Posterior vena cava (tissue), 2 donors: ENCODE data around the gene ZBTB25. TPM values are rescaled to one million over a fixed set of nuclear protein-coding genes. Genes with fewer than 3 reads are reported as not detected.

Source experiments
- DNase-seq: peaks from one replicate; pipeline ENCODE4 v3.0.0-alpha.2; 2020; ENCODE audit warnings: low spot score
- intact Hi-C, 2 donors: fragments of 100-400 bp; cut with DNase I; formaldehyde crosslinking; loops; one replicate each; pipeline versions ENCODE4 v1.14.1 to v1.14.2; 2022 to 2023
- long read RNA-seq, 2 donors: library from polyadenylated mRNA; unstranded; transcript quantifications; one replicate each; pipeline ENCODE4 v2.0.0, GENCODE V29; 2020 to 2021
- total RNA-seq, 2 donors: library from RNA; stranded (reverse); fragmentation: NEBNext Ultra II Directional; extraction: Animal tissue kit (Norgen Biotek cat#: 25700); gene quantifications; one replicate each; pipeline ENCODE4 v1.2.1, GENCODE V29; 2021
- donor health status: DM: yes; HTN: yes; CAD: no.
- donor health status: DM: yes; HTN: yes; CAD: no.

Gene ZBTB25, protein sequence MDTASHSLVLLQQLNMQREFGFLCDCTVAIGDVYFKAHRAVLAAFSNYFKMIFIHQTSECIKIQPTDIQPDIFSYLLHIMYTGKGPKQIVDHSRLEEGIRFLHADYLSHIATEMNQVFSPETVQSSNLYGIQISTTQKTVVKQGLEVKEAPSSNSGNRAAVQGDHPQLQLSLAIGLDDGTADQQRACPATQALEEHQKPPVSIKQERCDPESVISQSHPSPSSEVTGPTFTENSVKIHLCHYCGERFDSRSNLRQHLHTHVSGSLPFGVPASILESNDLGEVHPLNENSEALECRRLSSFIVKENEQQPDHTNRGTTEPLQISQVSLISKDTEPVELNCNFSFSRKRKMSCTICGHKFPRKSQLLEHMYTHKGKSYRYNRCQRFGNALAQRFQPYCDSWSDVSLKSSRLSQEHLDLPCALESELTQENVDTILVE
- total RNA-seq: 10 to 100 TPM; 13.3 to 14.1 TPM
- long read RNA-seq, donor 1, partial matches to known transcripts: 0 of 6 reads
- long read RNA-seq, donor 1, other reads (novel, unspliced or antisense): 6 of 6 reads
- long read RNA-seq, donor 2, partial matches to known transcripts: 0 of 12 reads
- long read RNA-seq, donor 2, other reads (novel, unspliced or antisense): 12 of 12 reads

DNA sequence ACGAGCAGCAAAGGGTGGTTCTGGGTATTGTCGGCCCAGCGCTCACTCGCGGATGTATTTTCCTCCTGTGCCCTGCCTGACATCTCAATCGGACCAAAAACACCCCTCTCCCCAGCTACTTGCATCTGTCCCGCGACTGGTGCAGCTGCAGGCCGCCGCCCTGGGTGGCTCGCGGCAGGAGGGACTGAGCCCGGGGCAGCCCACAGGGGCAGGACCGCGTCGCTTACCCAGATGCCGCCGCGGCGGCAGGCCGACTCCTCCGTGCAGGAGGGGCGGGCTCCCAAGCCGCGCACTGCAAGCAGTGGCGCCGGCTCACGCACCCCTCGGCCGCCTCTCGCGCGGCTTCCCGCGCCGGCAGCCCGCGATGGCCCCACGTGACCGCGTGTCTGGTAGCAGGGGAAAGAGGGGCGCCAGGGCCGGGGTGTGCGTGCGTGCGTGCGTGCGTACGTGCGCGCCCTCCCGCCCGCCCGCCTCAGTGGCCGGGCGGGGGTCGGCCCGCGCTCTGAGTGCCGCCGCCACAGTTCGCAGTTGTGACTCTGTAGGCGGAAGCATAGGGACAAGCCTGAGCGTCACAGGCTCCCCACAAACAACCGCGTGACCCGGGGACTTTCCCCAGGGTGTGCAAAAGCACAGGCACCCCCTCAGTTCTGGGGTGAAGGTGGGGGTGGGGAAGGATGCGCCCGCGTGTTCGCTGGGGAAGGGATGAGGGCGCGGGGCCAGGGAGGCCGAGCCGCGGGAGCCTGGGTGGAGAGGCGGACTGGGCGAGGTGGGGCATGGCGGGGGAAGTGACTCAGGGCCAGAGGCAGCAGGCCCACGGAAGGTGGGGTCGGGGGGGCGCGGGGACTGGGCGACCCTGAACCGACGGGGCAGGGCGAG lies at the start of gene ZBTB25:
Gene ZBTB25, minus strand, starts transcription at position 405 of the 876 bp plus-strand sequence. CDS start 13,305 bp downstream, outside the sequence.
- intact Hi-C loops: no loop called here
- DNase-seq: peak; percentile 97

DNA sequence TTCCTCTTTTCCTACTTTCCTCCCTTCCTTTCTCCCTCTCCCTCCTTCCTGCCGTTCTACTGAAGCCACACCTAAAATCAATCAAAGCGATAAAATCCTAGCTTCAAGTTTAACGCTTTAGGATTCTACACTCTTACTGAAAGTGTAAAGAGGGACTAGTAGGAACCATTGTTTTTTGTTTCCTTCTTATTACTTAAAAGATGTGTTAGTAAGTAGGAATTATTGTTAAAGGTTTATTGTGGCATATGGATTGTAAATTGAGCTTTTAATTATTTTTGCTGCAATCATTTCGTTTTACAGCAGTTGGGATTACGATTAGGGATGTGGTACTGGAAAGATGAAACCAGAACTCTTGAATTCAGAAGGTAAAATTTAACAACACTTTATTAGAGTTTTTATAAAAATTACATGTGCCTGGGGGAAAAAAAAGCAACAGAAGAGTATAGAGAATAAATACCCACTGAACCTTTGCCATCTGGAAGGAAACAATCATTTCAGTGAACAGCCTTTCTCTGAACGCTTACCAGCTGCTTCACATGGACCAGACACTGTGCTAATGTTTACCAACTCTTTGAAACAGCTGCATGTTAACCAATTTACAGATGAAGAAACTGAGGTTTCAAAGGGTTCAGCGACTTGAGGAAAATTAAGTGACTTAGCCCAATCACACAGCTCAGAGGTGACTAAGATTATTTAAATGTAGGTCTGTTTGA lies 47.1 kb upstream of the ZBTB25 start:
- intact Hi-C loops: loop anchor here in 1 of 2 donors (5.0 kb wide), 1 partner anchor 1367 kb away; no protein-coding TSS in a partner anchor
- DNase-seq: no peak

DNA sequence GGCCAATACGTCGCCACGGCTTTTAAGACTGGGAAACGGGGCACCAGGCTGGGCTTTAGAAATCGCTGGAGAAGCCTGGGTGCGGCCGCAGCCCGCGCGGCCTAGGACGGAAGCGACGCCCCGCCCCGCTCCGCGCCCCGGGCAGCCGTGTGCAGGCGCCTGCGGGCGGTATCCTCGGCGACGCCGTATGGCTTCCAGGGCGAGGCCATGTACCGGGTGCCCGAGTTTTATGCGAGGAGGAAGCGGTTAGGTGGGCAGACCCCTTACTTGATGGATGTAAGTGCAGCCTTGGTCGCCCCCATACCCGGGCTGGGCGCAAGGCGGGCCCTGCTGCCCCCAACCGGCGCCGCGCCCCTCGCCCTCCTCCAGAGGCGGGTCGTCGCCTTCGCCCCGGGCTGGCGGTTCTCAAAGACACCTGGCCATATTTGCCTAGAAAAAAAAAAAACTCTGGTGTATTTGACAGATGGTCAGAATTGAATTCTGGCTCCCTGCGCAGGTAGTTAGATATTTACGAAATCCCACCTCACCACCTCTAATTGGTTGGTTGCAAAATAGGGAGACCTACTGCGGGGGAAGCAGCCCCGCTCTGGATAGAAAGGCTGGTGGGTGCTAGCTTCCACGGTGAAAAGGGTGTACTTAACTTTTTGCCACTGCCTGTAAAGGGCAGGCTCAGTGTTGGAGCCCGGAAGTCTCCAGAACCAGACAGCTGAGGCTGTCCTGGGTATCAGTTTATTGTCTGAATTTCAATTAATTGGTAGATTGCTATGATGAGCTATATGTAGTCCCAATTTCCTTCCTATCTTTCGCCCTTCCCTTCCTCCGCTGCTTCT lies 46.4 kb upstream of the ZBTB25 start, which contains the start of gene PPP1R36:
Gene PPP1R36, plus strand, starts transcription at position 171 of the 830 bp plus-strand sequence. Its CDS starts 37 bp downstream, at position 208.
- intact Hi-C loops: loop anchor here (5.0 to 10.0 kb wide), 2 partner anchors 85 to 1367 kb away; no protein-coding TSS in a partner anchor
- peak; percentile 82 for DNase-seq

DNA sequence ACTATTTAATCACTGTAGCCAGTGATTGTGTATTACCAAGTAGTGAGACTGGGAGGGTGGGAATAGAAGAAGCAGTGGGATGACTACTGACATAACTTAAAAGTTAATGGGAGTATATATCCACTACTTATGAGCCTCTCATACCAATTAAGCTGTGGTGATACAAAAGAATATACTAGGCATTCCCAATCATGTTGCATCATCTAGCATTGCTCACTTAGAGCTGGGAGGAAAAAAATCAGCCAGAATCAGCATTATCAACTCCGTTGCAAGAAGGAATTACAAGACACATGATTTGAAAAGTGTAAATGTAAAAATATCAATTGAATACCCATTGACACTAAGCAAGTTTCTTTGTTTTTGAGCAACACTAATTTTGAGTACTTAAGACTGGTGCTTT lies 45.4 kb upstream of the ZBTB25 start:
- DNase-seq: no peak
- intact Hi-C loops: loop anchor here in 1 of 2 donors (10.0 kb wide), 1 partner anchor 86 kb away; no protein-coding TSS in a partner anchor

DNA sequence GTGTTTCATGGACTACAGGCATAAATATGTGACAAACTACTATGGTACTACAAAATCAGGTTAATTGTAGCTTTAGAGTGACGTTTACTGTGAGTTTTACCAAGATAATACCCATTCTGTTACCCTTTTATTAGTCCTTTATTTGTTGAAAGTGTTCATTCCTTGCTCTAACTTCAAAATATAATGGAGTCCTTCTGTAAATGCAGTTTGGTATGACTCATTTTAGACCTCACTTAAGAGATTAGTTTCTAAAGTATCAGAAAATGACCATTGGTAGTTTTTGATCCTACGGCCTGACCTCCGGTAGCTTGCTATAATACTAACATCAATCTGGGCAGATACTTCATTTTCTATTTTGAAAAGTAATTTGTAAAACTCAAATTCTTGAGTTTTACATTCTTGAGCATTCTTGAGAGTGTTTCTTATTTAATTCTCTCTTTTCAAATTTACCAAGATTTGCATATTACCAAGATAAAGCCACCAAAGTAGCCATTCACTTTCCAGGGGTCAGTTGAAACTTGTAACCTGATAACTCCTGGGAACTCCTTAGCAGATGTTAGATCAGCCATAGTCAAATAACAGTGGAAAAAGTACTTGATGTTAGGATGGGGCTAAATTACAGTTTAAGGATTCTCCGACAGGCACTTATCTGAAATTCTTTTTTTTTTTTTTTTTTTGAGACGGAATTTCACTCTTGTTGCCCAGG lies 41.1 kb upstream of the ZBTB25 start:
- no peak for DNase-seq
- intact Hi-C loops: loop anchor here (5.0 to 10.0 kb wide), 2 partner anchors 90 to 93 kb away; no protein-coding TSS in a partner anchor

DNA sequence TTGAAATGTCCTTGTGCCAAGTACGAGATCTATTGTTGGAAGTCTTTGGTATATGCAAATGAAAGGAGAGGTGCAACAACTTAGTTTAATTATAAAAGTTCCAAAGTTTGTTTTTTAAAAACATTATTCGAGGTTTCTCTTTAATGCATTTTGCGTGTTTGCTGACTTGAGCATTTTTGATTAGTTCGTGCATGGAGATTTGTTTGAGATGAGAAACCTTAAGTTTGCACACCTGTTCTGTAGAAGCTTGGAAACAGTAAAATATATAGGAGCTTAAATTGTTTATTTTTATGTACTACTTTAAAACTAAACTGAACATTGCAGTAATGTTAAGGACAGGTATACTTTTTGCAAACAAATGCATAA lies 39.2 kb upstream of the ZBTB25 start:
- intact Hi-C loops: loop anchor here (5.0 to 10.0 kb wide), 2 partner anchors 92 to 94 kb away; no protein-coding TSS in a partner anchor
- DNase-seq: no peak

DNA sequence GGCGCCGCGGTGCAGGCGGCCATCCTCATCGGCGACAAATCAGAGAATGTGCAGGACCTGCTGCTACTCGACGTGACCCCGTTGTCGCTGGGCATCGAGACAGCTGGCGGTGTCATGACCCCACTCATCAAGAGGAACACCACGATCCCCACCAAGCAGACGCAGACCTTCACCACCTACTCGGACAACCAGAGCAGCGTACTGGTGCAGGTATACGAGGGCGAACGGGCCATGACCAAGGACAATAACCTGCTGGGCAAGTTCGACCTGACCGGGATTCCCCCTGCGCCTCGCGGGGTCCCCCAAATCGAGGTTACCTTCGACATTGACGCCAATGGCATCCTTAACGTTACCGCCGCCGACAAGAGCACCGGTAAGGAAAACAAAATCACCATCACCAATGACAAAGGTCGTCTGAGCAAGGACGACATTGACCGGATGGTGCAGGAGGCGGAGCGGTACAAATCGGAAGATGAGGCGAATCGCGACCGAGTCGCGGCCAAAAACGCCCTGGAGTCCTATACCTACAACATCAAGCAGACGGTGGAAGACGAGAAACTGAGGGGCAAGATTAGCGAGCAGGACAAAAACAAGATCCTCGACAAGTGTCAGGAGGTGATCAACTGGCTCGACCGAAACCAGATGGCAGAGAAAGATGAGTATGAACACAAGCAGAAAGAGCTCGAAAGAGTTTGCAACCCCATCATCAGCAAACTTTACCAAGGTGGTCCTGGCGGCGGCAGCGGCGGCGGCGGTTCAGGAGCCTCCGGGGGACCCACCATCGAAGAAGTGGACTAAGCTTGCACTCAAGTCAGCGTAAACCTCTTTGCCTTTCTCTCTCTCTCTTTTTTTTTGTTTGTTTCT lies 38.6 kb upstream of the ZBTB25 start:
- intact Hi-C loops: loop anchor here (5.0 to 10.0 kb wide), 2 partner anchors 93 to 95 kb away; no protein-coding TSS in a partner anchor
- DNase-seq: no peak

DNA sequence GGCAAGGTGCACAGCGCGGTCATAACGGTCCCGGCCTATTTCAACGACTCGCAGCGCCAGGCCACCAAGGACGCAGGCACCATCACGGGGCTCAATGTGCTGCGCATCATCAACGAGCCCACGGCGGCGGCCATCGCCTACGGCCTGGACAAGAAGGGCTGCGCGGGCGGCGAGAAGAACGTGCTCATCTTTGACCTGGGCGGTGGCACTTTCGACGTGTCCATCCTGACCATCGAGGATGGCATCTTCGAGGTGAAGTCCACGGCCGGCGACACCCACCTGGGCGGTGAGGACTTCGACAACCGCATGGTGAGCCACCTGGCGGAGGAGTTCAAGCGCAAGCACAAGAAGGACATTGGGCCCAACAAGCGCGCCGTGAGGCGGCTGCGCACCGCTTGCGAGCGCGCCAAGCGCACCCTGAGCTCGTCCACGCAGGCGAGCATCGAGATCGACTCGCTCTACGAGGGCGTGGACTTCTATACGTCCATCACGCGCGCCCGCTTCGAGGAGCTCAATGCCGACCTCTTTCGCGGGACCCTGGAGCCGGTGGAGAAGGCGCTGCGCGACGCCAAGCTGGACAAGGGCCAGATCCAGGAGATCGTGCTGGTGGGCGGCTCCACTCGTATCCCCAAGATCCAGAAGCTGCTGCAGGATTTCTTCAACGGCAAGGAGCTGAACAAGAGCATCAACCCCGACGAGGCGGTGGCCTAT lies 37.8 kb upstream of the ZBTB25 start:
- peak; percentile 85 for DNase-seq

DNA sequence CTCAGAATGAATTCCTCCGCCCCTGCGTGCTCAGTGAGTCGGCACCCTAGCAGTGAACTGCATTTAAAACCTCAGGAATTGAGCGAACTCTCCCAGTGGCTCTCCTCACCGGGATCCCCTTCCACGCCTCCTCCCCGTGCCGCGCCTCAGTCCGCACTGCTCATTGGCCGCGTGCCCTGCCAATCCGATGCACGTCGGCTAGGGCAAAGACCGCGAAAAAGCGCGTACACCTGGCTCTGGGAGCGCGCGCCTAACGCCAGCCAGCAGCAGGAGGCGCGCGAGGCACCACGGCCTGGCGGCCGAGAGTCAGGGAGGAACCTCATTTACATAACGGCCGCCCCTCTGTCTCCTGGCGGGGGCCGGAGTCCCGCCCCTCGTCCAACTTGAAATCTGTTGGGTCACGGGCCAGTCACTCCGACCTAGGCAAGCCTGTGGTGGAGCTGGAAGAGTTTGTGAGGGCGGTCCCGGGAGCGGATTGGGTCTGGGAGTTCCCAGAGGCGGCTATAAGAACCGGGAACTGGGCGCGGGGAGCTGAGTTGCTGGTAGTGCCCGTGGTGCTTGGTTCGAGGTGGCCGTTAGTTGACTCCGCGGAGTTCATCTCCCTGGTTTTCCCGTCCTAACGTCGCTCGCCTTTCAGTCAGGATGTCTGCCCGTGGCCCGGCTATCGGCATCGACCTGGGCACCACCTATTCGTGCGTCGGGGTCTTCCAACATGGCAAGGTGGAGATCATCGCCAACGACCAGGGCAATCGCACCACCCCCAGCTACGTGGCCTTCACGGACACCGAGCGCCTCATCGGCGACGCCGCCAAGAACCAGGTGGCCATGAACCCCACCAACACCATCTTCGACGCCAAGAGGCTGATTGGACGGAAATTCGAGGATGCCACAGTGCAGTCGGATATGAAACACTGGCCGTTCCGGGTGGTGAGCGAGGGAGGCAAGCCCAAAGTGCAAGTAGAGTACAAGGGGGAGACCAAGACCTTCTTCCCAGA lies 36.9 kb upstream of the ZBTB25 start, which contains the start of gene HSPA2:
Gene HSPA2, plus strand, starts transcription at position 534 of the 995 bp plus-strand sequence. Its CDS starts 109 bp downstream, at position 643.
- DNase-seq: peak; percentile 100
- intact Hi-C loops: loop anchor here (5.0 to 10.0 kb wide), 2 partner anchors 94 to 97 kb away; no protein-coding TSS in a partner anchor

More for the DNA sequence above, 37.8 kb upstream of the ZBTB25 start:
- intact Hi-C loops: loop anchor here (5.0 to 10.0 kb wide), 2 partner anchors 93 to 96 kb away; no protein-coding TSS in a partner anchor

DNA sequence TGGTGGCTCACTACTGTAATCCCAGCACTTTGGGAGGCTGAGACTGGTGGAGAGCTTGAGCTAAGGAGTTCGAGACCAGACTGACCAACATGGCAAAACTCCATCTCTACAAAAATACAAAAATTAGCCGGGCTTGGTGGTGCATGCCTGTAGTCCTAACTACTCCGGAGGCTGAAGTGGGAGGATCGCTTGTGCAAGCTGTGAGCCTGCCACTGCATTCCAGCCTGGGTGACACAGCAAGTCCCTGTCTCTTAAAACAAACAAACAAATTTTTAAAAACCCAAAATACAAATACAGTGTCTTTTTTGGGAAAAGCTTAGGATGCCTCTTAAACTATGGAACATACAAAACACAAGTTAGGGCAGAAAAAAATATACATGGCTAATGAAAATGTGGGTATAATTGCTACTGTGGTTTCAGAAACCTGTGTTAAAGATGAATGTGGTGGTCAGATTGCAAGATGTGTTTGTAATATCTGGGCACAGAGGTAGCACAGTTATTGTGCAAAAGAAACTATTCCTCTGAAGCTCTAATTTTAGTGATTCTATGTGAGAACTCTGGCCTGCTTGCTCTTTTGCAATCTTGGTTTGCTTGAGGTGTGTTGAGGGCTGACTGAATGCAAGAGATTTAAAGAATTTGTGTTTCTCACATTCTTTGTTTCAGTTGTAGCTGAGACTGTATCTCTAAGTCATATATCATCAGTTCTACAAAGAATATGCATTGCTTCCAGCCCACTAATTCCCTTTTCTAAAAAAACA lies 33.0 kb upstream of the ZBTB25 start:
- intact Hi-C loops: no loop called here
- DNase-seq: no peak

DNA sequence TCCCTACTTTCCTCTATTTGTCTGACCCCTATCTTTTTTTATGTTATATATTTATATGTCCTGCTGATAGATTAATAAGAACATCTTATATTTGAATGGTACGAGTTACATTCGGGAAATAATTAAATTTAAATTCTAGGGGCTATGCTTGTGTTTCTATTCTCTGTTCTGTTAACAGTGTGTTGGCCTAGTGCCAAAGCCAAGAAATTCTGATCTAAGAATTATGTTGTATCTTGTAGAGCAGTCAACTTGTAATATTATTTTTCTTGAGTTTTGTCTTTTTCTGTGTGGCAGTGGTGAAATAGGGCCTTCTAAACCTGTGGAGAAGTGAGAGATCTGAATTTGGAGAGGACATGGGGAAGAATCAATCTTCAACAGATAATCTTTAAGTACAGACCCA lies 27.9 kb upstream of the ZBTB25 start:
- intact Hi-C loops: no loop called here

DNA sequence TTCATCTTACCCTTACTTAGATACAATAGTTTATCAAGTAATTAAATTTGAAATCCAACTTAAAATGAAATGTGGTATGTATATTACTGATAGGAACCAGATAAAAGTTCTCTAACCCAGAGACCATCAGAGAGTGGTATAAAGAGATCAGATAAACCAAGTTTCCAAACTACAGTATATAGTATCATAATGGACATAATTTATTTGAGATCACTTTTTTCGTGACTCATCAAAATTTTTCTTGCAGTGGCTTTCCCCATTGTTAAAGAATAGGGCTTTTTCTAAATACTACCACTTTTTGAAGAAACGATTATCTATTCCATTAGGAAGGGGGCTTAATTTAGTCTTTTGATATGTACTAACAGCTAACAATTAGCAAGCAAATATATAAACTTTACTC lies 21.7 kb upstream of the ZBTB25 start:
- no peak for DNase-seq
- intact Hi-C loops: no loop called here

More for the DNA sequence above, 27.9 kb upstream of the ZBTB25 start:
- DNase-seq: no peak

DNA sequence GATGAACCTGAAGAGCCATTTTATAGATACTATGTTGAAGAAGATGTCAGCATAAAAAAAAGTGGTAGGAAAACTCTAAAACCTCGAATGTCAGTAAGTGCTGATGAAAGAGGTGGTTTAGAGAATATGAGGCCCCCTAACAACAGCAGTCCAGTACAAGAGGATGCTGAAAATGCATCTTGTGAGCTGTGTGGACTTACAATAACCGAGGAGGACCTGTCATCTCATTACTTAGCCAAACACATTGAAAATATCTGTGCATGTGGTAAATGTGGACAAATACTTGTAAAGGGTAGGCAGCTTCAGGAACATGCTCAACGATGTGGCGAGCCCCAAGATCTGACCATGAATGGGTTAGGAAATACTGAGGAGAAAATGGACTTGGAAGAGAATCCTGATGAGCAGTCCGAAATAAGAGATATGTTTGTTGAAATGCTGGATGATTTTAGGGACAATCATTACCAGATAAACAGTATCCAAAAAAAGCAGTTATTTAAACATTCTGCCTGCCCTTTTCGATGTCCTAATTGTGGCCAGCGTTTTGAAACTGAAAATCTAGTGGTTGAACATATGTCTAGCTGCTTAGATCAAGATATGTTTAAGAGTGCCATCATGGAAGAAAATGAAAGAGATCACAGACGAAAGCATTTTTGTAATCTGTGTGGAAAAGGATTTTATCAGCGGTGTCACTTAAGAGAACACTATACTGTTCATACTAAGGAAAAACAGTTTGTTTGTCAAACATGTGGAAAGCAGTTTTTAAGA lies 19.1 kb upstream of the ZBTB25 start:
- intact Hi-C loops: no loop called here

More for the DNA sequence above, 19.1 kb upstream of the ZBTB25 start:
- DNase-seq: no peak
